KMS-11 (cell line): ENCODE data around the gene PTPN20.

Source experiments
- H2AFZ ChIP-seq: fragments of 200-600 bp; sonication (generic); 2 replicates; pipeline ENCODE4 v1.6.1; 2016; ENCODE audit warnings: antibody characterized with exemption, mixed run types, low read depth
- H3K27ac ChIP-seq: fragments of 200-600 bp; sonication (generic); 2 replicates; pipeline ENCODE4 v1.6.1; 2016; ENCODE audit warnings: mild to moderate bottlenecking, mixed run types
- H3K27me3 ChIP-seq: fragments of 200-600 bp; sonication (generic); 2 replicates; pipeline ENCODE4 v1.6.1; 2017; ENCODE audit warnings: mild to moderate bottlenecking, low read depth, mixed run types, moderate library complexity; ENCODE audit not compliant: insufficient read depth
- H3K36me3 ChIP-seq: fragments of 200-600 bp; sonication (generic); 2 replicates; pipeline ENCODE4 v1.6.1; 2017; ENCODE audit warnings: mild to moderate bottlenecking, mixed run types; ENCODE audit not compliant: insufficient read depth
- H3K4me1 ChIP-seq: fragments of 200-600 bp; sonication (generic); 2 replicates; pipeline ENCODE4 v1.6.1; 2016; ENCODE audit warnings: mild to moderate bottlenecking, low read depth, mixed run types; ENCODE audit not compliant: poor library complexity, severe bottlenecking
- H3K4me2 ChIP-seq: fragments of 200-600 bp; sonication (generic); 2 replicates; pipeline ENCODE4 v1.7.0; 2016; ENCODE audit warnings: mild to moderate bottlenecking, mixed run types
- H3K4me3 ChIP-seq: fragments of 200-600 bp; sonication (generic); IDR thresholded peaks from 2 replicates; pipeline ENCODE4 v1.6.1; 2017; ENCODE audit warnings: low read depth, low read length, mixed read lengths; ENCODE audit not compliant: insufficient read depth
- H3K79me2 ChIP-seq: fragments of 200-600 bp; sonication (generic); 2 replicates; pipeline ENCODE4 v1.6.1; 2016; ENCODE audit warnings: low read depth, mixed run types; ENCODE audit not compliant: insufficient read depth
- H3K9ac ChIP-seq: fragments of 200-600 bp; sonication (generic); 2 replicates; pipeline ENCODE4 v1.6.1; 2016; ENCODE audit warnings: mild to moderate bottlenecking, mixed run types
- H4K20me1 ChIP-seq: fragments of 200-600 bp; sonication (generic); 2 replicates; pipeline ENCODE4 v1.6.1; 2016; ENCODE audit warnings: mild to moderate bottlenecking, mixed run types; ENCODE audit not compliant: insufficient read depth
- TF ChIP-seq, protein P1 (sequence below): fragments of 200-600 bp; sonication (generic); conservative IDR thresholded peaks from 2 replicates; pipeline ENCODE4 v1.6.1; 2017; ENCODE audit warnings: low read depth, mild to moderate bottlenecking, antibody characterized with exemption, low read length, moderate library complexity, mixed read lengths

The PTPN20 gene

DNA sequence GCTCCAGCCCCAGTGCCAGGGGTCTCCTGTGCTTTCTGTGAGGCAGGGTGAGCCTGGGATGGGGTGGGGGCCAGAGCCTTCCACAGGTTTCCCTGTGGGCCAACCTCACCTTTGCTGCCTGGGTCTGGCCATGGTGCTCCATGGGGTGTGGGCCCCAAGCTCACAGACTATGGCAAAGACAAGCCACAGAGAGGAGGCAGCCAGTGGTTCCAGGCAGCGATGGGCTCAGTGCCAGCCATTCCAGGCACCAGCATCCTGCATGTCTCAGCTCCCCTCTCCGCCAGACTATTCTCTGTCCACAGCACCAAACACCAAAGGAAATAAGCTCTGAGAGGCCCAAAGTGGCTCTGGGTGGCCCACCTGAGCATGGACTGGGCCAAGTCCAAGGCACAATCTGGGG, 133.5 kb downstream of the PTPN20 start:
- Histone ChIP-seq H4K20me1 (no peaks in the 10 kb centered on the region), H2AFZ (no peak overlapping the region), H3K4me3 (no peak overlapping the region), H3K27ac (no peak overlapping the region), H3K27me3 (no peaks in the 10 kb centered on the region), H3K36me3 (no peaks in the 10 kb centered on the region), H3K9ac (no peak overlapping the region), H3K4me1 (no peaks in the 10 kb centered on the region), H3K4me2 (no peak overlapping the region), H3K79me2 (no peaks in the 10 kb centered on the region)
- TF ChIP-seq, protein P1, sequence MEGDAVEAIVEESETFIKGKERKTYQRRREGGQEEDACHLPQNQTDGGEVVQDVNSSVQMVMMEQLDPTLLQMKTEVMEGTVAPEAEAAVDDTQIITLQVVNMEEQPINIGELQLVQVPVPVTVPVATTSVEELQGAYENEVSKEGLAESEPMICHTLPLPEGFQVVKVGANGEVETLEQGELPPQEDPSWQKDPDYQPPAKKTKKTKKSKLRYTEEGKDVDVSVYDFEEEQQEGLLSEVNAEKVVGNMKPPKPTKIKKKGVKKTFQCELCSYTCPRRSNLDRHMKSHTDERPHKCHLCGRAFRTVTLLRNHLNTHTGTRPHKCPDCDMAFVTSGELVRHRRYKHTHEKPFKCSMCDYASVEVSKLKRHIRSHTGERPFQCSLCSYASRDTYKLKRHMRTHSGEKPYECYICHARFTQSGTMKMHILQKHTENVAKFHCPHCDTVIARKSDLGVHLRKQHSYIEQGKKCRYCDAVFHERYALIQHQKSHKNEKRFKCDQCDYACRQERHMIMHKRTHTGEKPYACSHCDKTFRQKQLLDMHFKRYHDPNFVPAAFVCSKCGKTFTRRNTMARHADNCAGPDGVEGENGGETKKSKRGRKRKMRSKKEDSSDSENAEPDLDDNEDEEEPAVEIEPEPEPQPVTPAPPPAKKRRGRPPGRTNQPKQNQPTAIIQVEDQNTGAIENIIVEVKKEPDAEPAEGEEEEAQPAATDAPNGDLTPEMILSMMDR: no peak

- Histone ChIP-seq H4K20me1 (no peaks in the 10 kb centered on the region), H3K27ac (no peak overlapping the region), H3K36me3 (no peaks in the 10 kb centered on the region)
Observed at GRCh38 chr10:47045331-47045861, 134.2 kb downstream of the PTPN20 start.

GRCh38 chr10:47046321-47047126, 135.3 kb downstream of the PTPN20 start:
- H3K36me3 ChIP-seq: no peaks in the 10 kb centered on the region
- H2AFZ ChIP-seq: no peak overlapping the region
- H4K20me1 ChIP-seq: no peaks in the 10 kb centered on the region
- H3K27me3 ChIP-seq: no peaks in the 10 kb centered on the region
- no peak overlapping the region for H3K4me3 ChIP-seq
- H3K9ac ChIP-seq: no peak overlapping the region
- no peak overlapping the region for H3K4me2 ChIP-seq
- H3K79me2 ChIP-seq: no peaks in the 10 kb centered on the region
- TF ChIP-seq, protein P1: no peak
- H3K27ac ChIP-seq: no peak overlapping the region
- H3K4me1 ChIP-seq: no peaks in the 10 kb centered on the region

More at GRCh38 chr10:47045331-47045861, 134.2 kb downstream of the PTPN20 start:
- no peaks in the 10 kb centered on the region for H3K79me2 ChIP-seq
- no peak overlapping the region for H3K4me3 ChIP-seq
- no peak overlapping the region for H3K4me2 ChIP-seq
- TF ChIP-seq, protein P1: no peak
- H3K4me1 ChIP-seq: no peaks in the 10 kb centered on the region
- no peaks in the 10 kb centered on the region for H3K27me3 ChIP-seq
- H2AFZ ChIP-seq: no peak overlapping the region
- H3K9ac ChIP-seq: no peak overlapping the region

GRCh38 chr10:47047127-47047504, 135.9 kb downstream of the PTPN20 start:
- Histone ChIP-seq H3K79me2 (no peaks in the 10 kb centered on the region), H2AFZ (no peak overlapping the region), H4K20me1 (no peaks in the 10 kb centered on the region), H3K4me3 (no peak overlapping the region), H3K36me3 (no peaks in the 10 kb centered on the region), H3K4me2 (no peak overlapping the region), H3K27me3 (no peaks in the 10 kb centered on the region), H3K27ac (no peak overlapping the region), H3K4me1 (no peaks in the 10 kb centered on the region), H3K9ac (no peak overlapping the region)
- TF ChIP-seq, protein P1: no peak
